Stomach (tissue), 9 donors: Measurements from ENCODE around the gene CDK5R2. TPM values are rescaled to one million over a fixed set of nuclear protein-coding genes. Genes with fewer than 3 reads are reported as not detected.

Source experiments
- DNase-seq, 2 donors: peaks; one replicate each; pipeline versions ENCODE4 v3.0.0 to v3.0.0-alpha.2; 2013 to 2019
- H3K27ac ChIP-seq, 5 donors: fragments of 200-600 bp in 4 of 5; sonication (generic) in 4 of 5; one replicate each; pipeline ENCODE4 v1.5.1; 2013 to 2019; ENCODE audit warnings: mild to moderate bottlenecking in 1 of 5, moderate library complexity in 1 of 5
- H3K27me3 ChIP-seq, 3 donors: fragments of 200-600 bp; sonication (generic); one replicate each; pipeline ENCODE4 v1.5.1; 2017 to 2019; ENCODE audit warnings: mixed run types in 1 of 3
- H3K36me3 ChIP-seq, 4 donors: fragments of 200-600 bp; sonication (generic); 1 replicate in 3 of 4; 2 replicates in 1 of 4; pipeline ENCODE4 v1.5.1; 2016 to 2019
- H3K4me1 ChIP-seq, 4 donors: fragments of 200-600 bp; sonication (generic); one replicate each; pipeline ENCODE4 v1.5.1; 2016 to 2019
- H3K4me3 ChIP-seq, 4 donors: fragments of 200-600 bp; sonication (generic) in 3 of 4; one replicate each; pipeline ENCODE4 v1.5.1; 2016 to 2019; ENCODE audit warnings: mild to moderate bottlenecking in 1 of 4
- H3K9me3 ChIP-seq, 4 donors: fragments of 200-600 bp; sonication (generic); one replicate each; pipeline ENCODE4 v1.5.1; 2016 to 2019
- EP300 ChIP-seq: sonication (generic); formaldehyde crosslinking; IDR thresholded peaks from one replicate; pipeline ENCODE4 v1.6.1; 2017; ENCODE audit warnings: antibody characterized with exemption
- POLR2A ChIP-seq, 4 donors: fragments of 450-650 bp; IDR thresholded peaks; one replicate each; pipeline ENCODE4 v1.6.1; 2016; ENCODE audit warnings: antibody characterized with exemption in 4 of 4, control low read depth in 2 of 4, mild to moderate bottlenecking in 1 of 4, moderate library complexity in 1 of 4
- POLR2AphosphoS5 ChIP-seq, 3 donors: sonication (generic); formaldehyde crosslinking; IDR thresholded peaks; one replicate each; pipeline ENCODE4 v1.6.1; 2016; ENCODE audit warnings: antibody characterized with exemption in 3 of 3
- WGBS, 5 donors: extraction: QIAGEN DNeasy Blood & Tissue Kit in 3 of 5; methylation state at CpG; one replicate each; pipeline versions ENCODE4 v1.1.5 to v1.1.7; 2013 to 2018; 5-methylcytosine and 5-hydroxymethylcytosine counted together
- intact Hi-C: fragments of 100-400 bp; cut with DNase I; formaldehyde crosslinking; loops from one replicate; pipeline ENCODE4 v1.15.1; 2023; ENCODE audit warnings: low total_unique reads
- polyA plus RNA-seq, 3 donors: library from polyadenylated mRNA; stranded (reverse); fragments of 200-250 nt; gene quantifications; one replicate each; pipeline ENCODE4 v1.2.3, GENCODE V29; 2013
- total RNA-seq, 5 donors: library from RNA; depleted of rRNA; stranded (reverse); fragments of >200 nt; gene quantifications; one replicate each; pipeline versions ENCODE4 v1.1.0 to v1.2.3, GENCODE V29; 2014 to 2016
- TF ChIP-seq, protein P1 (sequence below), 7 experiments: fragments of 450-650 bp in 4 of 7; fragments of 200-600 bp in 3 of 7; sonication (generic) in 3 of 7; IDR thresholded peaks; one replicate each; pipeline ENCODE4 v1.5.1; 2016 to 2019; ENCODE audit warnings: antibody characterized with exemption in 7 of 7, control low read depth in 2 of 7, mild to moderate bottlenecking in 1 of 7
- donor health status: healthy with polysubstance abuse.
- donor health status: Bipolar disorder and iron deficiency.
- donor health status: healthy.

Gene CDK5R2
- total and polyA plus RNA-seq, 8 donors, result 0.20 to 0.58 (median 0.45) TPM; not detected in 2

DNA sequence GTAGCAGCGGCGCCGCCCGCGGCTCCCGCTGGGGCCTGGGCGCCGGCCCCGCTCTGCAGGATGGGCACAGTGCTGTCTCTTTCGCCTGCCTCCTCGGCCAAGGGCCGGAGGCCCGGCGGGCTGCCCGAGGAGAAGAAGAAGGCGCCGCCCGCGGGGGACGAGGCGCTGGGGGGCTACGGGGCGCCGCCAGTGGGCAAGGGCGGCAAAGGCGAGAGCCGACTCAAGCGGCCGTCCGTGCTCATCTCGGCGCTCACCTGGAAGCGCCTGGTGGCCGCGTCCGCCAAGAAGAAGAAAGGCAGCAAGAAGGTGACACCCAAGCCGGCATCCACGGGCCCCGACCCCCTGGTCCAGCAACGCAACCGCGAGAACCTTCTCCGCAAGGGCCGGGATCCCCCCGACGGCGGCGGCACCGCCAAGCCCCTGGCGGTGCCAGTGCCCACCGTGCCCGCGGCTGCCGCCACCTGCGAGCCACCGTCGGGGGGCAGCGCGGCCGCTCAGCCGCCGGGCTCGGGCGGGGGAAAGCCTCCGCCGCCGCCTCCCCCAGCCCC is 369 bp downstream of the CDK5R2 start:
- intact Hi-C loops, result no loop called here
- Histone ChIP-seq H3K36me3 (no peaks in the 10 kb centered on the region), H3K27me3 (peaks cover 44 to 100% (median 72%) of the 10 kb centered on the region in 3 donors), H3K9me3 (peaks cover 0 to 8% (median 0%) of the 10 kb centered on the region in 4 donors), H3K27ac (peak overlapping the region in 3 of 5 donors; percentile 16 to 52 (median 39)), H3K4me1 (peaks cover 17 to 31% (median 30%) of the 10 kb centered on the region in 4 donors), H3K4me3 (peak overlapping the region; percentile 36 to 54 (median 46))
- 0 to 4% (median 2%) methylated on average over 12 to 67 of the region's 67 CpGs for WGBS, 5 donors
- no peak for TF ChIP-seq POLR2A (IDR thresholded peaks at IDR 0.05)
- no peak for TF ChIP-seq POLR2AphosphoS5 (IDR thresholded peaks at IDR 0.05)
- TF ChIP-seq EP300, result no peak
- TF ChIP-seq, protein P1, sequence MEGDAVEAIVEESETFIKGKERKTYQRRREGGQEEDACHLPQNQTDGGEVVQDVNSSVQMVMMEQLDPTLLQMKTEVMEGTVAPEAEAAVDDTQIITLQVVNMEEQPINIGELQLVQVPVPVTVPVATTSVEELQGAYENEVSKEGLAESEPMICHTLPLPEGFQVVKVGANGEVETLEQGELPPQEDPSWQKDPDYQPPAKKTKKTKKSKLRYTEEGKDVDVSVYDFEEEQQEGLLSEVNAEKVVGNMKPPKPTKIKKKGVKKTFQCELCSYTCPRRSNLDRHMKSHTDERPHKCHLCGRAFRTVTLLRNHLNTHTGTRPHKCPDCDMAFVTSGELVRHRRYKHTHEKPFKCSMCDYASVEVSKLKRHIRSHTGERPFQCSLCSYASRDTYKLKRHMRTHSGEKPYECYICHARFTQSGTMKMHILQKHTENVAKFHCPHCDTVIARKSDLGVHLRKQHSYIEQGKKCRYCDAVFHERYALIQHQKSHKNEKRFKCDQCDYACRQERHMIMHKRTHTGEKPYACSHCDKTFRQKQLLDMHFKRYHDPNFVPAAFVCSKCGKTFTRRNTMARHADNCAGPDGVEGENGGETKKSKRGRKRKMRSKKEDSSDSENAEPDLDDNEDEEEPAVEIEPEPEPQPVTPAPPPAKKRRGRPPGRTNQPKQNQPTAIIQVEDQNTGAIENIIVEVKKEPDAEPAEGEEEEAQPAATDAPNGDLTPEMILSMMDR (IDR thresholded peaks at IDR 0.05), result no peak
- DNase-seq, result no peak

DNA sequence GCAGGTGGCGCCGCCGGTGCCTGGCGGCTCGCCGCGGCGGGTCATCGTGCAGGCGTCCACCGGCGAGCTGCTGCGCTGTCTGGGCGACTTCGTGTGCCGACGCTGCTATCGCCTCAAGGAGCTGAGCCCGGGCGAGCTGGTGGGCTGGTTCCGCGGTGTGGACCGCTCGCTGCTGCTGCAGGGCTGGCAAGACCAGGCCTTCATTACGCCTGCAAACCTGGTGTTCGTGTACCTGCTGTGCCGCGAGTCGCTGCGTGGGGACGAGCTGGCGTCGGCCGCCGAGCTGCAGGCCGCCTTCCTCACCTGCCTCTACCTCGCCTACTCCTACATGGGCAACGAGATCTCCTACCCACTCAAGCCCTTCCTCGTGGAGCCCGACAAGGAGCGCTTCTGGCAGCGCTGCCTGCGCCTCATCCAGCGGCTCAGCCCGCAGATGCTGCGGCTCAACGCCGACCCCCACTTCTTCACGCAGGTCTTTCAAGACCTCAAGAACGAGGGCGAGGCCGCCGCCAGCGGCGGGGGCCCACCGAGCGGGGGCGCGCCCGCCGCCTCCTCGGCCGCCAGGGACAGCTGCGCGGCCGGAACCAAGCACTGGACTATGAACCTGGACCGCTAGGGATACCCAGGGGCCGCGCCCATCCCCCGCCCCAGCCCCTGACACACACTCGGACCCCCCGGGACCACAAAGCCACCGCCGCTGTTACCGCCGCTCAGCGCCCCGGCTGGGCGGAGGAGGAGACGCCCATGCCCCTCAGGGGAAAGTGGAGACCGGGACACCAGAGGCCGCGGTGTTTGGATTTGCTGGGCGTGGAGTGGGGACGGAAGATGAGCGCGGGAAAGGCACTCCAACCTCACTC is 1.1 kb downstream of the CDK5R2 start:
- 2 to 6% (median 3%) methylated on average over 28 to 87 of the region's 87 CpGs for WGBS, 5 donors
- no peak overlapping the region for H3K27ac ChIP-seq
- intact Hi-C loops, result no loop called here
- TF ChIP-seq EP300 (no peak), POLR2AphosphoS5 (IDR thresholded peaks at IDR 0.05) (no peak), POLR2A (IDR thresholded peaks at IDR 0.05) (no peak)
- TF ChIP-seq, protein P1 (IDR thresholded peaks at IDR 0.05), result no peak
- H3K4me3 ChIP-seq, result peak overlapping the region; percentile 36 to 51 (median 39)
- peaks cover 0 to 8% (median 0%) of the 10 kb centered on the region in 4 donors for H3K9me3 ChIP-seq
- DNase-seq, result peak in 1 of 2 donors; percentile 30
- peaks cover 17 to 31% (median 30%) of the 10 kb centered on the region in 4 donors for H3K4me1 ChIP-seq
- H3K27me3 ChIP-seq, result peaks cover 44 to 100% (median 78%) of the 10 kb centered on the region in 3 donors
- H3K36me3 ChIP-seq, result no peaks in the 10 kb centered on the region

DNA sequence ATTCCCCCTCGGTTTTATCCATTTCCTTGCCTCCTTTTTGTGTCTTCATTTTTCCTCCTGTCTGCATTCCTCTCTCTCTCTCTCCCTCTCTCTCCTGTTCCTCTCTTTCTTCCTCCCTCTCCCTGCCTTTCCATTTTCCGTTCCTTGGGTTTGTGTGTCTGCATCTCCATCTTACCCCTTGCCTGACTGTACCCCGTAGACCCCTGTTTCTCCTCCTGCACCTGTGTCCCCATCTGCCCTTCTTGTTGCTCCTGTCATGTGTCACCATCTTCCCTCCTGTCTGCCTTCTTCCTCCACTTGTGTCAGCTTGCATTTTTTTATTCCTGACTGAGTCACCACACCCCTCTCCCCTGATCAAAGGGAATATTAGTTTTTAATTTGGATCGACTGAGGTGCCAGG is 1.8 kb downstream of the CDK5R2 start:
- Histone ChIP-seq H3K27ac (no peak overlapping the region), H3K4me3 (peak overlapping the region in 1 of 4 donors; percentile 42), H3K27me3 (peaks cover 44 to 100% (median 80%) of the 10 kb centered on the region in 3 donors), H3K36me3 (no peaks in the 10 kb centered on the region), H3K9me3 (peaks cover 0 to 8% (median 0%) of the 10 kb centered on the region in 4 donors), H3K4me1 (peaks cover 17 to 31% (median 30%) of the 10 kb centered on the region in 4 donors)
- 5 to 8% (median 7%) methylated on average over 4 of the region's 4 CpGs for WGBS, 5 donors
- intact Hi-C loops, result no loop called here
- DNase-seq, result no peak
- no peak for TF ChIP-seq POLR2AphosphoS5 (IDR thresholded peaks at IDR 0.05)
- TF ChIP-seq POLR2A (IDR thresholded peaks at IDR 0.05), result no peak
- no peak for TF ChIP-seq EP300
- TF ChIP-seq, protein P1 (IDR thresholded peaks at IDR 0.05), result no peak

DNA sequence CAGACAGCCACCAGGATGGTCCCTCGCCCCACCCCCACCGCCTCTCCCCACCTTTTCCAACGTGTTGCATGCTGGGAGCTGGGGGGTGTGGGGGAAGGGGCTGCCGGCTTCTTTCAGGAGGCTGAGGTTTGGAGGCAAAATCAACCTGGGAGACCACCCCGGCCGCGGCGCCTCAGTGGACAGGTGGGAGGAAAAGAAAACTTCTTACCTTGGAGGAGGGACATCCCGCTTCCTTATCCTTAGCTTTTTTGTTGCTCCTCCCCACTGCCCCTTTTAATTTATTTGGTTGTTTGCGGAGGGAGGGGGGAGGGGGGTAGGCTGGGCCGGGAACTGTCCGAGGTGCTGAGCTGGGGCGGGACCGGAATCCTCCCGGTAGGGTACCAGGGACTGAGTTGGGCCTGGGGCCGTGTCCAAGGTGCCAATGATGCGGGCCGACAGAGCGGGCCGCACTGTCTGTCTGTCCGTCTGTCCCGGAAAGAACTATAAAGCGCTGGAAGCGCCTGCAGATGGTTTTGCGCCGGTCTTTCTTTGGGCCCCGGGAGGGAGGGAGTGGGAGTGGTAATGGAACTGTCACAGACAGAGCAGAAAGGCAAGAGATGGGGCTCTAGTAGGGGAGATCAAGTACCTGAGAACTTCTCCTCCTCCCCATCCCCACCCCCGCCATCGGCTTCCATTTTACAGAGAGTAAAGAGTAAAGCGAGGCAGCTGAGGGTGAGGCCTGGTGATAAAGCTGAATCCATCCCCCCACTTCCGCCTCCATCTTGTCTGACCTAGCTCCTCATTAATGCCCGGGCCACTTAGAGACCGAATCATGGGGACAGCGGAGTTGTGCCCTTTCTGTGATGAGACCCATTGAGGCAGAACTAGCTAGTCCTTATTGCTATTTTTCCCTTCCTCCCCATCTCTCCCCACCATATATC is 2.4 kb downstream of the CDK5R2 start:
- peaks cover 44 to 98% (median 84%) of the 10 kb centered on the region in 3 donors for H3K27me3 ChIP-seq
- 10 to 17% (median 13%) methylated on average over 30 to 34 of the region's 34 CpGs for WGBS, 5 donors
- DNase-seq, result no peak
- H3K36me3 ChIP-seq, result no peaks in the 10 kb centered on the region
- peaks cover 17 to 31% (median 30%) of the 10 kb centered on the region in 4 donors for H3K4me1 ChIP-seq
- intact Hi-C loops, result no loop called here
- peak overlapping the region in 1 of 5 donors; percentile 37 for H3K27ac ChIP-seq
- peaks cover 0 to 8% (median 0%) of the 10 kb centered on the region in 4 donors for H3K9me3 ChIP-seq
- H3K4me3 ChIP-seq, result no peak overlapping the region
- TF ChIP-seq EP300, result no peak
- TF ChIP-seq POLR2A (IDR thresholded peaks at IDR 0.05), result no peak
- TF ChIP-seq, protein P1 (IDR thresholded peaks at IDR 0.05), result no peak
- no peak for TF ChIP-seq POLR2AphosphoS5 (IDR thresholded peaks at IDR 0.05)
